CD4-positive, alpha-beta T cell treated with Interleukin-6 for 4 hours (primary cell): ENCODE measurements around the gene CTNNA3.

Experiments
- DNase-seq: peaks from one replicate; pipeline ENCODE4 v3.0.0-alpha.2; 2020; ENCODE audit warnings: mixed read lengths

The CTNNA3 gene

GRCh38 chr10:67098461-67098860 lies 597.5 kb downstream of the CTNNA3 start:
- DNase-seq, result no peak

GRCh38 chr10:67095531-67095930 lies 600.5 kb downstream of the CTNNA3 start:
- no peak for DNase-seq

GRCh38 chr10:67088036-67088435 lies 608.0 kb downstream of the CTNNA3 start:
- DNase-seq, result no peak

GRCh38 chr10:67087135-67087425 lies 608.9 kb downstream of the CTNNA3 start:
- DNase-seq, result no peak

- DNase-seq, result no peak
Measured at GRCh38 chr10:67086327-67087134, 609.5 kb downstream of the CTNNA3 start.

- no peak for DNase-seq
Measured at GRCh38 chr10:67079126-67079525, 616.9 kb downstream of the CTNNA3 start.

- DNase-seq, result no peak
Measured at GRCh38 chr10:67077376-67077775, 618.6 kb downstream of the CTNNA3 start.

- DNase-seq, result no peak
Measured at GRCh38 chr10:67076144-67076543, 619.9 kb downstream of the CTNNA3 start.

GRCh38 chr10:67075491-67075971 lies 620.5 kb downstream of the CTNNA3 start:
- DNase-seq, result no peak

- no peak for DNase-seq
Measured at GRCh38 chr10:67072654-67073053, 623.3 kb downstream of the CTNNA3 start.

- no peak for DNase-seq
Measured at GRCh38 chr10:67050415-67050814, 645.6 kb downstream of the CTNNA3 start.

GRCh38 chr10:67049988-67050387 lies 646.0 kb downstream of the CTNNA3 start:
- DNase-seq, result no peak

- DNase-seq, result no peak
Measured at GRCh38 chr10:67046507-67046906, 649.5 kb downstream of the CTNNA3 start.

- no peak for DNase-seq
Measured at GRCh38 chr10:67045404-67045803, 650.6 kb downstream of the CTNNA3 start.

GRCh38 chr10:67043041-67043440 lies 653.0 kb downstream of the CTNNA3 start:
- no peak for DNase-seq

- no peak for DNase-seq
Measured at GRCh38 chr10:67036808-67037207, 659.2 kb downstream of the CTNNA3 start.

- DNase-seq, result no peak
Measured at GRCh38 chr10:67033878-67034277, 662.1 kb downstream of the CTNNA3 start.

GRCh38 chr10:67022099-67022498 lies 673.9 kb downstream of the CTNNA3 start:
- no peak for DNase-seq

GRCh38 chr10:67017218-67017617 lies 678.8 kb downstream of the CTNNA3 start:
- no peak for DNase-seq

GRCh38 chr10:67015225-67015624 lies 680.8 kb downstream of the CTNNA3 start:
- DNase-seq, result no peak

GRCh38 chr10:67011981-67012380 lies 684.0 kb downstream of the CTNNA3 start:
- DNase-seq, result no peak

- DNase-seq, result no peak
Measured at GRCh38 chr10:67011480-67011879, 684.5 kb downstream of the CTNNA3 start.

GRCh38 chr10:67005981-67006380 lies 690.0 kb downstream of the CTNNA3 start:
- DNase-seq, result no peak

GRCh38 chr10:67004690-67005089 lies 691.3 kb downstream of the CTNNA3 start:
- DNase-seq, result no peak
